HCEC 1CT (cell line): Measurements from ENCODE around the gene MRS2.
"Not testable (repeated sequence)": the region's sequence is repeated elsewhere in the genome, so short reads cannot be mapped to it uniquely, and the experiment has no call there.

Experiments
- DNase-seq: peaks from one replicate; pipeline ENCODE4 v3.0.0-alpha.2; 2017

MRS2 gene, protein sequence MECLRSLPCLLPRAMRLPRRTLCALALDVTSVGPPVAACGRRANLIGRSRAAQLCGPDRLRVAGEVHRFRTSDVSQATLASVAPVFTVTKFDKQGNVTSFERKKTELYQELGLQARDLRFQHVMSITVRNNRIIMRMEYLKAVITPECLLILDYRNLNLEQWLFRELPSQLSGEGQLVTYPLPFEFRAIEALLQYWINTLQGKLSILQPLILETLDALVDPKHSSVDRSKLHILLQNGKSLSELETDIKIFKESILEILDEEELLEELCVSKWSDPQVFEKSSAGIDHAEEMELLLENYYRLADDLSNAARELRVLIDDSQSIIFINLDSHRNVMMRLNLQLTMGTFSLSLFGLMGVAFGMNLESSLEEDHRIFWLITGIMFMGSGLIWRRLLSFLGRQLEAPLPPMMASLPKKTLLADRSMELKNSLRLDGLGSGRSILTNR

DNA sequence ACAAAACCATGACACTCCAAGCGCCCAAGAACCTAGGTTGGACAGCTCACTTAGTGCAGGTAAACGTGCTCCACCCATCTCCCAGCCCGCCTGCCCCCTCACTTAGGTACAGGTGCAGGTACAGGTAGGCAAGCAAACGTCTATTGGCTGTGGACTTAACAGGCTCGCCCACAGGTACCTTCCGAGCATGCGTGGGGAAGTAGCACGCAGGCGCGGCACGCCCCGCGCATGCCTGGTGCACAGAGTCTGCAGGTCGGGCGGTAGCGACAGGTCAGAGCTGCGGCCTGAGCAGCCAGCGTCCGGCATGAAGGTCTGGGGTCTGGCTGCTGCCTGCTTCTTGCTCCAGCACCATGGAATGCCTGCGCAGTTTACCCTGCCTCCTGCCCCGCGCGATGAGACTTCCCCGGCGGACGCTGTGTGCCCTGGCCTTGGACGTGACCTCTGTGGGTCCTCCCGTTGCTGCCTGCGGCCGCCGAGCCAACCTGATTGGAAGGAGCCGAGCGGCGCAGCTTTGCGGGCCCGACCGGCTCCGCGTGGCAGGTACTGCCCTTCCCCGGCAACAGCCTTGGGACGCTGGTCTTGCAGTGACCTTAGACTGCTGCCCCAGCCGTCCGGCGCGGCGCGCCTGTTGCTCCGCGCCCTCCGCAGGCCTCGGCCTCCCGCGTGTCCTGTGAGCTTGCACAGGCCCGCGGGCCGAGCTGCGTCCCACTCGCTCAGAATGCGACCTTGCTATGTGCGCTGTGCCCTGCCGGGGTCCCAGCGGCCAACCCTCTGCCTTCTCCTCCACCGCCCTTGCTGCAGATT is at the start of gene MRS2:
MRS2 (plus strand) TSS at position 240 of the 804 bp plus-strand sequence; CDS start at position 351, 111 bp downstream.
- peak; percentile 52 for DNase-seq

GRCh38 chr6:24353861-24354260 is 48.9 kb upstream of the MRS2 start:
- DNase-seq = no peak

DNA sequence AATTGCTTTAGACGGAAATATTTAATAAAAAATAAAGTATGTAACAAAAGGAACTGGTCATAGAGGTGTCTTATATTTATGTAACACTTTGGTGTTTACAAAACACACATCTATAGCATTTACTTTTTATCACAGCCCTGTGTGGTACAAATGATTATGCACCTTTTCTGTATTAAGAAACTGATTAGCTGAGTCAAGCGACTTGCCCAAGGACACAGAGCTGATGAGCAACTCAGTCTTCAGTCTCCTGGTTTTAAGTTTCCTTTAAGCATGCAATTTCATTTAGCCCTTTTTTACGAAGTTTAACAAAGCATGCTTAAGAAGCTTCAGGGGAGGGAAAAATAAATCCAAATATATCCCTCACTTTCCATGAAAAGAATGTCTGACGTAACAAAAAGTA is 47.3 kb upstream of the MRS2 start:
- DNase-seq = no peak

DNA sequence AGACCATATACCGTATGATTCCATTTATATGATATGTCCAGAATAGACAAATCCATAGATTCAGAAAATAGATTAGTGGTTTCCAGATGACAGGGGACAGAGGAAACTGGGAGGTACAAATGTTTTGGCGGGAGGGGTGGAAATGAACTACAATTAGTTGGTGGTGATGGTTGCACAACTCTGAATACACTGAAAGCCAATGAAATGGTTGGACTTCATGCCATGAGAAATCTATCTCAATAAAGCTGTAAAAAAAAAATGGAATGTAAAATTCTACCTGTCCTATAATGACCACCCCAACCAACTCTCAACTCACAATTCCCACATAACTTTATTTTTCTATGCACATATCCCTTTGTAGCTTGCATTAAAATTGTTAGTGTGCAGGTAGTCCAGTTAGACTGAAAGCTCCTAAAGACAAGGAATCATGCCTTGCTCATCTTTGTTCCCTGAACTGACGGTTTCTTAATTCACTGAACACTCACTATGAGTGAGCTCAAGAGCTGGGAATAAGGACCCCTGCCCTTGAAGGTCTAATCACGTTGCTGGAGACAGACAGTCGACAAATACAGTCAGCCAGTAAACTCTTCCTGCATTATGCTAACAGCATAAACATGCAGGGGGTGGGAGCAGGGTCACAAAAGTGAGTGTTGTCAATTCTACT is 46.3 kb upstream of the MRS2 start:
- no peak for DNase-seq

DNA sequence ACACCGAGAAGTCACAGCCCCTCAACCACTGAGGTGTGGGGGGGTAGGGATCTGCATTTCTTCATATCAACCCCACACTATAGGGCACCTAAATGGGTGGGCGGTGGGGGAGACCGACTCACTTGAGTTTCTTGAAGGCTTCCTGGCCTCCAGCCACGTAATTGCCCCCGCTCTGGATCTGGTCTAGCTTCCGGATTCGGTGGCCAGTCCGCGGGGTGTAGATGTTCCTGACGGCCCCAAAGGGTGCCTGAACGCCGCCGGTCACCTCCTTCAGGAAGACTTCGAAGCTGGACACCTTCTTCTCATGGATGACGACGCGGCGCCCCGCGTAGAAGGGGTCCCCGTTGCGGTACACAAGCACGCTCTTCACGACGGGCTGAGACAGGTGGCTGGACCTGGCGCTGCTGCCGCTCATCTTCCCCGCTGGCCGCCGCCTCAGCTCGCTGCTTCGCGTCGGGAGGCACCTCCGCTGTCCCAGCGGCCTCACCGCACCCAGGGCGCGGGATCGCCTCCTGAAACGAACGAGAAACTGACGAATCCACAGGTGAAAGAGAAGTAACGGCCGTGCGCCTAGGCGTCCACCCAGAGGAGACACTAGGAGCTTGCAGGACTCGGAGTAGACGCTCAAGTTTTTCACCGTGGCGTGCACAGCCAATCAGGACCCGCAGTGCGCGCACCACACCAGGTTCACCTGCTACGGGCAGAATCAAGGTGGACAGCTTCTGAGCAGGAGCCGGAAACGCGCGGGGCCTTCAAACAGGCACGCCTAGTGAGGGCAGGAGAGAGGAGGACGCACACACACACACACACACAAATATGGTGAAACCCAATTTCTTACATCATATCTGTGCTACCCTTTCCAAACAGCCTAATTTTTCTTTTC is 45.2 kb upstream of the MRS2 start, which contains the start of gene DCDC2:
DCDC2 (minus strand) TSS at position 724 of the 883 bp plus-strand sequence; CDS start at position 415, 309 bp downstream.
- no peak for DNase-seq

- DNase-seq = no peak
Measured at GRCh38 chr6:24358219-24358821, 44.4 kb upstream of the MRS2 start.

DNA sequence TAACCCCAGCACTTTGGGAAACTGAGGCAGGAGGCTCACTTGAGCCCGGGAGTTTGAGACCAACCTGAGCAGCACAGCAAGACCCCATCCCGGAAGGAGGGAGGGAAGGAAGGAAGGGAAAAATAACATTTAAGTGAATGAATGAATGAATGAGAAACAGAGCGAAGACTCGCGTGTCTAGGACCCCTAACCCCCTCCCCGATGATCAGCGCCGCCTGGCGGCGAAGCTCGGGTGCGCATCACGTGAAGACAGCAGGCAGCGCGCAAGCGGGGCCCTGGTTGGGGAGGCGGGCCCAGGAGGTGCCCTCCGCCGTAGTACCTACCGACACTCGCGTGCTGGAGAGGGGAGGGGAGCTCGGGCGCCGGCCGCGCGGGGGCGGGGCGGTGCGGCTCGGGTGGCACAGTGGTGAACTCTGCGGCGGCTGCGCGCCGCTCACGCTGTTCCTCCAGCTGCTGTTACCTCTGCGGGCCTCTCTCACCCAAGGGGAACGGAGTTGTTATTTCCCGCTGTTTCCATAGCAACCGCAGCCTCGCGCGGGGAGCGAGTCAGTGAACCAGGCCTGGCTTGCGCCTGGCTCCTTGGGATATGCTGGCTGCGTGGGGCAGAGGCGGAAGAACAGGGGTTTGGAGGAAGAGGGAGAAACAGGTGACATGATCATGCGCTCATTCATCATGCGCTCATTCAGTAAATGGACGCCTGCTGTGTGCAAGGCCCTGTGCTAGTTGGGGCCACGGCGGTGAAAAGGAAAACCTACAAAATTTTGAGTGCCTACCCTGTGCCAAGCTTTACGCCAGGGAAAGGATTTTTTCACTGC is 42.9 kb upstream of the MRS2 start:
- peak; percentile 44 for DNase-seq

DNA sequence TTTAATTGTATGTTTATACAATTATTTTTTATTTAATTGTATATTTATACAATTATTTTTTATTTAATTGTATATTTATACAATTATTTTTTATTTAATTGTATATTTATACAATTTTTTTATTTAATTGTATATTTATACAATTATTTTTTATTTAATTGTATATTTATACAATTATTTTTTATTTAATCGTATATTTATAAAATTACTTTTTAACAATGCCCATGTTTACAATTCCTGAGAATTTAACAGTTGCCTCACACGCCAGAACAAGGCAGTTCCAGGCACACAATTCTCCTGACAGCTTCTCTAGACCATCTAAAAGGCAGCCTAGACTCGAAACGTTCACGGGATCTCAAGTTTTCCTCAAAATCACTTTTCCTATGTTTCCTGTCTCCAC is 40.4 kb upstream of the MRS2 start:
- DNase-seq = not testable (repeated sequence)

DNA sequence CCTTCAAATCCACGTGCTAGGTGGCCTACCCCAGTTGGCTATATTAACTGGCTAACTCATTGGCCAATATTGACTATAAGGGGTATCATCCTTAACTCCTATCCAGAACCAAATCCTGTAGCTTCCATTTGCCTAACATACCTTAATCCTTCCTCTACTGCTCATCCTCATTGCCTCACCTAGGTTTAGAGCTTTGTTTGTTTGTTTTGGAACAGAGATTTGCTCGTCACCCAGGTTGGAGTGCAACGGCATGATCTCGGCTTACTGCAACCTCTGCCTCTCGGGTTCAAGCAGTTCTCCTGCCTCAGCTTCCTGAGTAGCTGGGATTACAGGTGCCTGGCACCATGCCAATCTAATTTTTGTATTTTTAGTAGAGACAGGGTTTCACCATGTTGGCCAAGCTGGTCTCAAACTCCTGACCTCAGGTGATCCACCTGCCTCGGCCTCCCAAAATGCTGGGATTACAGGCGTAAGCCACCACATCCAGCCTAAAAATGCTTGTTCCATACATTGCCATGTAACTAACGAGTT is 37.6 kb upstream of the MRS2 start:
- DNase-seq = not testable (repeated sequence)

DNA sequence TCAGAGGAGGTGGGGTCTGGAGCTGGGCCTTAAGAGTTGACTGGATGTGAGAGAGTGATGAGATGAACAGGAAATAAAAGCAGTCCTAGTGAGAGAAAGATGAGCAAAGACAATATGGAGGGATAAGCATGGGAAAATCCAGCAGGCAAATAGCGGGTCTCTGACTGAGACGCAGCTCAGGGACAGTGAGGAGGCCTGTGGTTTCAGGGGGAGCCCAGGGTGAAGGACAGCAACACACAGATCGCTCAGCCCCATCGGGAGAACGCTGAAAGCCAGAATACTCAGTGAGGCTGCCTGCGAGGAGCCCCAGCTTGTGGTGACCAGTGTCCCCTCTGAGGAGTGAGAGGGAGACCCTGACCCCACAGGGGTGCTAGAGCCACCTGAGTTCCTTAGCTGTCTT is 28.1 kb upstream of the MRS2 start:
- no peak for DNase-seq

DNA sequence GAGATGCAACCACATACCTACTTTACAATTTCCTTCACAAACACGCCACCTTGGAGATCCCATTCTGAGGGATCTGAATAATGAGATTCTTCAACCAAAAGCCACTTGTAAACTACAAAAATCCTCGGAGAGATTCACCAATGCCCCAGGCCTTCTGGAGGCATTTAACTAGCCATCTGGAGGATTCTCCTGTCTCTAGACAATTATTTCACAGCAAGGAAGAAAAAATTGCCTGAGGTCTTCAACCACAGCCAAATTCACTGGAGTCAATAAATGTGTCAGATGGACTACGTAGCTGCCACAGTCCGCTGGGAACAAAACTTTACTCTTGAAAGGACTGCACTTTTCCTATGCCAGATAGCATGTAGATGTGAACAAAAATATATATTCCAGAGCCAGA is 25.9 kb upstream of the MRS2 start:
- no peak for DNase-seq

GRCh38 chr6:24378473-24379097 is 24.2 kb upstream of the MRS2 start:
- DNase-seq = no peak

- no peak for DNase-seq
Measured at GRCh38 chr6:24381476-24382219, 21.1 kb upstream of the MRS2 start.

DNA sequence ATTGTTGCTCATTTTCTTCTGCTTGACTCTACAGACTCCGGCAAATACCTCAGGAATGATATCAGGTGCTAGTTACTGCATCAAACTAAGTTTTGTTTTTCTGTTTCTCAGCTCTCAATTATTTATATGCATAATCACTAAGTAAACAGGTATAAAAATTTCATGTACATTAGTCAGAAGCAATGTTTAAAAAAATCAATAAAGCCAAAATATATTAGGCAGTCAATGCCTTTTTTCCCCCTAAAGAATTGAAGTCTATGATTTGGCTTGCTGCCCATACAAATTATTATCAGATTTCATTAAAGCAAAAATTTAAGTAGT is 20.6 kb upstream of the MRS2 start:
- no peak for DNase-seq

- not testable (repeated sequence) for DNase-seq
Measured at GRCh38 chr6:24382891-24383494, 19.7 kb upstream of the MRS2 start.

DNA sequence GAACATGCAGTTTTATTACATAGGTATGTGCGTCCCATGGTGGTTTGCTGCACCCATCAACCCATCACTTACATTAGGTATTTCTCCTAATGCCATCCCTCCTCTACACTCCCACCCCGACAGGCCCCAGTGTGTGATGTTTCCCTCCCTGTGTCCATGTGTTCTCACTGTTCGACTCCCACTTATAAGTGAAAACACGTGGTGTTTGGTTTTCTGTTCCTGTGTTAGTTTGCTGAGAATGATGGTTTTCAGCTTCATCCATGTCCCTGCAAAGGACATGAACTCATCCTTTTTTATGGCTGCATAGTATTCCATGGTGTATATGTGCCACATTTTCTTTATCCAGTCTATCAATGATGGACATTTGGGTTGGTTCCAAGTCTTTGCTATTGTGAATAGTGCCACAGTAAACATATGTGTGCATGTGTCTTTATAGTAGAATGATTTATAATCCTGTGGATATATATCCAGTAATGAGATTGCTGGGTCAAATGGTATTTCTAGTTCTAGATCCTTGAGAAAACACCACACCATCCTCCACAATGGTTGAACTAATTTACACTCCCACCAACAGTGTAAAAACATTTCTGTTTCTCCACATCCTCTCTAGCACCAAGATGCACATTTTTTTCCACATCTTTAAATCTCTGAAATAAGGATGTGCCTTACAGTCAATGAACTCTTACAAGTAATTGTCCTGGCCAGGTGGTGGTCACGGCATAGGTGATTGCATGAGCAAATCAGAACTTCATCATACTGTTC is 18.2 kb upstream of the MRS2 start:
- not testable (repeated sequence) for DNase-seq

DNA sequence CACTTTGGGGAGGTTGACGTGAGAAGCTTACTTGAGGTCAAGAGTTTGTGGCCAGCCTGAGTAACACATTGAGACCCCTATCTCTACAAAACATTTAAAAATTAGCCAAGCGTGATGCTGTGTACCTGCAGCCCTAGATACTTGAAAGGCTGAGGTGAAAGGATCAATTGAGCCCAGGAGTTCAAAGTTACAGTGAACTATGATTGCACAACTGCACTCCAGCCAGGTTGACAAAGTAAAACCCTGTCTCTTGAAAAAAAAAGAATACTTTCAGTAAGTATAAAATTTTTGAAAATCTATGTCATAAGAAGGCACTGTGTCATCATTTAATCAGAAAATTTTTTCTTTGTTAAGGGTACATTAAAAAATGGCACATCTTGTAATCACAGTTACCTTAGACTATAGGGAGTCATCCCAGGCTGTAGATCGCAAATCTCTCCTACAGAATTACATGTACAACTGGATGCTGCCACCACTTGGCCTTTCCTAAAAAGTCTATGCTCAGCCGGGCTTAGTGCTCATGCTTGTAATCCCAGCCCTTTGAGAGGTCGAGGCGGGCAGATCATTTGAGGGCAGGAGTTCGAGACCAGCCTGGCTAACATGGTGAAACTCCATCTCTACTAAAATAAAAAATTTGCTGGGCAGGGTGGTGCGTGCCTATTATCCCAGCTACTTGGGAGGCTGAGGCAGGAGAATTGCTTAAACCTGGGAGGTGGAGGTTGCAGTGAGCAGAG is 17.0 kb upstream of the MRS2 start:
- no peak for DNase-seq

GRCh38 chr6:24387818-24388217 is 14.9 kb upstream of the MRS2 start:
- no peak for DNase-seq
